Osteoblast (primary cell): ENCODE data around the gene PDE4B. TPM values are rescaled to one million over a fixed set of nuclear protein-coding genes. Genes with fewer than 3 reads are reported as not detected.

Source experiments
- DNase-seq: peaks from one replicate; pipeline ENCODE4 v3.0.0; 2011; ENCODE audit warnings: low spot score, mixed read lengths; ENCODE audit not compliant: insufficient read length; ENCODE audit errors: missing footprints
- H2AFZ ChIP-seq: 2 replicates; pipeline ENCODE4 v1.6.0; 2011; ENCODE audit warnings: mild to moderate bottlenecking, low read length
- H3K27ac ChIP-seq: 2 replicates; pipeline ENCODE4 v1.5.1; 2011; ENCODE audit warnings: mild to moderate bottlenecking, low read depth, low read length, moderate library complexity
- H3K27me3 ChIP-seq: 2 replicates; pipeline ENCODE4 v1.6.0; 2012; ENCODE audit warnings: mild to moderate bottlenecking, control low read depth, inconsistent platforms, low read length, moderate library complexity; ENCODE audit not compliant: insufficient read depth
- H3K36me3 ChIP-seq: 2 replicates; pipeline ENCODE4 v1.5.1; 2011; ENCODE audit warnings: mild to moderate bottlenecking, low read length, control low read depth, moderate library complexity; ENCODE audit not compliant: insufficient read depth
- H3K4me1 ChIP-seq: 2 replicates; pipeline ENCODE4 v1.5.1; 2011; ENCODE audit warnings: mild to moderate bottlenecking, low read length, control low read depth, moderate library complexity; ENCODE audit not compliant: insufficient read depth
- H3K4me2 ChIP-seq: 2 replicates; pipeline ENCODE4 v1.6.0; 2011; ENCODE audit warnings: mild to moderate bottlenecking, low read length; ENCODE audit not compliant: insufficient read depth
- H3K4me3 ChIP-seq: fragments of 200-600 bp; sonication (generic); 3 replicates; pipeline ENCODE4 v1.5.1; 2012; ENCODE audit warnings: mild to moderate bottlenecking, low read length, inconsistent platforms; ENCODE audit not compliant: insufficient read depth
- H3K79me2 ChIP-seq: 2 replicates; pipeline ENCODE4 v1.6.0; 2012; ENCODE audit warnings: mild to moderate bottlenecking, low read length, control low read depth, inconsistent platforms; ENCODE audit not compliant: insufficient read depth
- H3K9me3 ChIP-seq: 2 replicates; pipeline ENCODE4 v1.5.1; 2011; ENCODE audit warnings: low read depth, low read length, control low read depth
- H4K20me1 ChIP-seq: 2 replicates; pipeline ENCODE4 v1.6.0; 2012; ENCODE audit warnings: mild to moderate bottlenecking, low read length, control low read depth; ENCODE audit not compliant: insufficient read depth
- CTCF ChIP-seq: IDR thresholded peaks from 2 replicates; pipeline ENCODE4 v1.5.1; 2011; ENCODE audit warnings: mild to moderate bottlenecking, low read depth, low read length, moderate library complexity; ENCODE audit errors: extremely low read depth
- total RNA-seq: library from RNA; depleted of rRNA; stranded (reverse); fragments of >200 nt; gene quantifications from 2 replicates; pipeline ENCODE4 v1.2.3, GENCODE V29; 2012

The PDE4B gene
- total RNA-seq, 1 donor, result 21.4 TPM

GRCh38 chr1:66366634-66367033 is 573.9 kb downstream of the PDE4B start:
- no peak overlapping the region for H3K4me2 ChIP-seq
- H3K36me3 ChIP-seq, result peaks cover 49% of the 10 kb centered on the region
- TF ChIP-seq CTCF, result no peak
- no peak overlapping the region for H3K27ac ChIP-seq
- no peaks in the 10 kb centered on the region for H3K79me2 ChIP-seq
- no peak overlapping the region for H3K4me3 ChIP-seq
- H3K27me3 ChIP-seq, result no peaks in the 10 kb centered on the region
- H4K20me1 ChIP-seq, result no peaks in the 10 kb centered on the region
- no peaks in the 10 kb centered on the region for H3K9me3 ChIP-seq
- no peak overlapping the region for H2AFZ ChIP-seq
- no peak for DNase-seq
- H3K4me1 ChIP-seq, result peaks cover 31% of the 10 kb centered on the region

- no peaks in the 10 kb centered on the region for H4K20me1 ChIP-seq
- no peak for TF ChIP-seq CTCF
- no peak overlapping the region for H3K4me2 ChIP-seq
- peaks cover 38% of the 10 kb centered on the region for H3K4me1 ChIP-seq
- H2AFZ ChIP-seq, result no peak overlapping the region
- H3K9me3 ChIP-seq, result no peaks in the 10 kb centered on the region
- H3K27ac ChIP-seq, result no peak overlapping the region
- peaks cover 45% of the 10 kb centered on the region for H3K36me3 ChIP-seq
- DNase-seq, result no peak
- no peak overlapping the region for H3K4me3 ChIP-seq
- no peaks in the 10 kb centered on the region for H3K79me2 ChIP-seq
- H3K27me3 ChIP-seq, result no peaks in the 10 kb centered on the region
These were observed 574.7 kb downstream of the PDE4B start for GRCh38 chr1:66367369-66367768.

- peaks cover 49% of the 10 kb centered on the region for H3K36me3 ChIP-seq
- H3K4me1 ChIP-seq, result peaks cover 44% of the 10 kb centered on the region
- H3K27me3 ChIP-seq, result no peaks in the 10 kb centered on the region
- TF ChIP-seq CTCF, result no peak
- no peak overlapping the region for H2AFZ ChIP-seq
- no peaks in the 10 kb centered on the region for H3K79me2 ChIP-seq
- H4K20me1 ChIP-seq, result no peaks in the 10 kb centered on the region
- DNase-seq, result no peak
- no peak overlapping the region for H3K4me3 ChIP-seq
- no peak overlapping the region for H3K4me2 ChIP-seq
- no peaks in the 10 kb centered on the region for H3K9me3 ChIP-seq
- no peak overlapping the region for H3K27ac ChIP-seq
These were observed 575.6 kb downstream of the PDE4B start for GRCh38 chr1:66368261-66368660.

GRCh38 chr1:66370462-66370971 is 577.8 kb downstream of the PDE4B start:
- Histone ChIP-seq H3K27me3 (no peaks in the 10 kb centered on the region), H3K36me3 (peaks cover 45% of the 10 kb centered on the region), H3K79me2 (no peaks in the 10 kb centered on the region), H3K9me3 (no peaks in the 10 kb centered on the region), H4K20me1 (no peaks in the 10 kb centered on the region), H3K27ac (peak overlapping the region; percentile 12), H2AFZ (no peak overlapping the region), H3K4me2 (no peak overlapping the region), H3K4me1 (peaks cover 50% of the 10 kb centered on the region), H3K4me3 (no peak overlapping the region)
- no peak for DNase-seq
- no peak for TF ChIP-seq CTCF
